HL-60 (cell line): ENCODE measurements around the gene FOSB.

Experiments
- DNase-seq, 2 experiments: peaks; one replicate each; pipeline ENCODE4 v3.0.0-alpha.2; 2010 to 2020; ENCODE audit warnings: low read depth in 1 of 2, low spot score in 1 of 2
- H3K27ac ChIP-seq: fragments of 250-450 bp; sonication (Bioruptor Pico); replicated peaks from 2 replicates; pipeline ENCODE4 v1.5.1; 2020; ENCODE audit warnings: mild to moderate bottlenecking, moderate library complexity
- H3K27me3 ChIP-seq: fragments of 250-450 bp; sonication (Bioruptor Pico); 2 replicates; pipeline ENCODE4 v1.5.1; 2021; ENCODE audit warnings: mild to moderate bottlenecking, moderate library complexity; ENCODE audit not compliant: insufficient read depth, poor library complexity, severe bottlenecking
- H3K4me3 ChIP-seq: replicated peaks from 2 replicates; pipeline ENCODE4 v1.5.1; 2011; ENCODE audit warnings: mild to moderate bottlenecking, control low read depth, low read length; ENCODE audit not compliant: insufficient read depth
- GABPA ChIP-seq: IDR thresholded peaks from 2 replicates; pipeline ENCODE4 v1.6.1; 2012; ENCODE audit warnings: low read depth
- POLR2AphosphoS5 ChIP-seq: IDR thresholded peaks from 2 replicates; pipeline ENCODE4 v1.6.1; 2012; ENCODE audit warnings: low read depth
- SPI1 ChIP-seq: IDR thresholded peaks from 2 replicates; pipeline ENCODE4 v1.6.1; 2012; ENCODE audit warnings: low read depth, mild to moderate bottlenecking, borderline replicate concordance
- TF ChIP-seq, protein P1 (sequence below): IDR thresholded peaks from one replicate; pipeline ENCODE4 v1.5.1; 2011; ENCODE audit warnings: low read length, control low read depth, inconsistent platforms; ENCODE audit not compliant: insufficient read depth
- TF ChIP-seq, protein P2 (sequence below): IDR thresholded peaks from 2 replicates; pipeline ENCODE4 v1.6.1; 2012; ENCODE audit warnings: low read depth; ENCODE audit not compliant: insufficient replicate concordance

Gene FOSB

DNA sequence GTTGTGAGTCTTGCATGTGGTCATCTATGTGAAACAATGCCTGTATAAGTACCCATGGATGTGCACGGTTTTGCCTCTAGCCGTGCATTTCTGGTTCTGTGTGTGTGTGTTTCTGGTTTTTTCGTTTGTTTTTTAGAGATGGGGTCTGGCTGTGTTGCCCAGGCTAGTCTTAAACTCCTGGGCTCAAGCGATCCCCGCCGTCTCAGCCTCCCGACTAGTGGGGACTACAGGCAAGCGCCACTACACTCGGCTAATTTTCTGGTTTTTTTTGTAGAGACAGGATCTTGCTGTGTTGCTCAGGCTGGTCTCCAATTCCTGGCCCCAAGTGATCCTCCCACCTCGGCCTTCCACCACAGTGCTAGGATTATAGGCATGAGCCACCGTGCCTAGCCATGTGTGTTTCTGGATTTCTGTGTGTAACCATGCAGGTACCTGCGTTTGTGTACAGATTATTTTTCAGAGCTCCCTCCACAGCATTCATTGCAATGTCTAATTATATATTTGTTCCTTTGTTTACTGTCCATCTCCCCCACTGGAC, 15.9 kb upstream of the FOSB start:
- DNase-seq, result no peak
- no peak overlapping the region for H3K4me3 ChIP-seq
- no peak for TF ChIP-seq POLR2AphosphoS5
- no peak for TF ChIP-seq GABPA
- TF ChIP-seq, protein P1, sequence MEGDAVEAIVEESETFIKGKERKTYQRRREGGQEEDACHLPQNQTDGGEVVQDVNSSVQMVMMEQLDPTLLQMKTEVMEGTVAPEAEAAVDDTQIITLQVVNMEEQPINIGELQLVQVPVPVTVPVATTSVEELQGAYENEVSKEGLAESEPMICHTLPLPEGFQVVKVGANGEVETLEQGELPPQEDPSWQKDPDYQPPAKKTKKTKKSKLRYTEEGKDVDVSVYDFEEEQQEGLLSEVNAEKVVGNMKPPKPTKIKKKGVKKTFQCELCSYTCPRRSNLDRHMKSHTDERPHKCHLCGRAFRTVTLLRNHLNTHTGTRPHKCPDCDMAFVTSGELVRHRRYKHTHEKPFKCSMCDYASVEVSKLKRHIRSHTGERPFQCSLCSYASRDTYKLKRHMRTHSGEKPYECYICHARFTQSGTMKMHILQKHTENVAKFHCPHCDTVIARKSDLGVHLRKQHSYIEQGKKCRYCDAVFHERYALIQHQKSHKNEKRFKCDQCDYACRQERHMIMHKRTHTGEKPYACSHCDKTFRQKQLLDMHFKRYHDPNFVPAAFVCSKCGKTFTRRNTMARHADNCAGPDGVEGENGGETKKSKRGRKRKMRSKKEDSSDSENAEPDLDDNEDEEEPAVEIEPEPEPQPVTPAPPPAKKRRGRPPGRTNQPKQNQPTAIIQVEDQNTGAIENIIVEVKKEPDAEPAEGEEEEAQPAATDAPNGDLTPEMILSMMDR, result no peak
- TF ChIP-seq, protein P2, sequence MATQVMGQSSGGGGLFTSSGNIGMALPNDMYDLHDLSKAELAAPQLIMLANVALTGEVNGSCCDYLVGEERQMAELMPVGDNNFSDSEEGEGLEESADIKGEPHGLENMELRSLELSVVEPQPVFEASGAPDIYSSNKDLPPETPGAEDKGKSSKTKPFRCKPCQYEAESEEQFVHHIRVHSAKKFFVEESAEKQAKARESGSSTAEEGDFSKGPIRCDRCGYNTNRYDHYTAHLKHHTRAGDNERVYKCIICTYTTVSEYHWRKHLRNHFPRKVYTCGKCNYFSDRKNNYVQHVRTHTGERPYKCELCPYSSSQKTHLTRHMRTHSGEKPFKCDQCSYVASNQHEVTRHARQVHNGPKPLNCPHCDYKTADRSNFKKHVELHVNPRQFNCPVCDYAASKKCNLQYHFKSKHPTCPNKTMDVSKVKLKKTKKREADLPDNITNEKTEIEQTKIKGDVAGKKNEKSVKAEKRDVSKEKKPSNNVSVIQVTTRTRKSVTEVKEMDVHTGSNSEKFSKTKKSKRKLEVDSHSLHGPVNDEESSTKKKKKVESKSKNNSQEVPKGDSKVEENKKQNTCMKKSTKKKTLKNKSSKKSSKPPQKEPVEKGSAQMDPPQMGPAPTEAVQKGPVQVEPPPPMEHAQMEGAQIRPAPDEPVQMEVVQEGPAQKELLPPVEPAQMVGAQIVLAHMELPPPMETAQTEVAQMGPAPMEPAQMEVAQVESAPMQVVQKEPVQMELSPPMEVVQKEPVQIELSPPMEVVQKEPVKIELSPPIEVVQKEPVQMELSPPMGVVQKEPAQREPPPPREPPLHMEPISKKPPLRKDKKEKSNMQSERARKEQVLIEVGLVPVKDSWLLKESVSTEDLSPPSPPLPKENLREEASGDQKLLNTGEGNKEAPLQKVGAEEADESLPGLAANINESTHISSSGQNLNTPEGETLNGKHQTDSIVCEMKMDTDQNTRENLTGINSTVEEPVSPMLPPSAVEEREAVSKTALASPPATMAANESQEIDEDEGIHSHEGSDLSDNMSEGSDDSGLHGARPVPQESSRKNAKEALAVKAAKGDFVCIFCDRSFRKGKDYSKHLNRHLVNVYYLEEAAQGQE, result no peak
- TF ChIP-seq SPI1, result no peak
- H3K27me3 ChIP-seq, result no peaks in the 10 kb centered on the region
- H3K27ac ChIP-seq, result no peak overlapping the region

DNA sequence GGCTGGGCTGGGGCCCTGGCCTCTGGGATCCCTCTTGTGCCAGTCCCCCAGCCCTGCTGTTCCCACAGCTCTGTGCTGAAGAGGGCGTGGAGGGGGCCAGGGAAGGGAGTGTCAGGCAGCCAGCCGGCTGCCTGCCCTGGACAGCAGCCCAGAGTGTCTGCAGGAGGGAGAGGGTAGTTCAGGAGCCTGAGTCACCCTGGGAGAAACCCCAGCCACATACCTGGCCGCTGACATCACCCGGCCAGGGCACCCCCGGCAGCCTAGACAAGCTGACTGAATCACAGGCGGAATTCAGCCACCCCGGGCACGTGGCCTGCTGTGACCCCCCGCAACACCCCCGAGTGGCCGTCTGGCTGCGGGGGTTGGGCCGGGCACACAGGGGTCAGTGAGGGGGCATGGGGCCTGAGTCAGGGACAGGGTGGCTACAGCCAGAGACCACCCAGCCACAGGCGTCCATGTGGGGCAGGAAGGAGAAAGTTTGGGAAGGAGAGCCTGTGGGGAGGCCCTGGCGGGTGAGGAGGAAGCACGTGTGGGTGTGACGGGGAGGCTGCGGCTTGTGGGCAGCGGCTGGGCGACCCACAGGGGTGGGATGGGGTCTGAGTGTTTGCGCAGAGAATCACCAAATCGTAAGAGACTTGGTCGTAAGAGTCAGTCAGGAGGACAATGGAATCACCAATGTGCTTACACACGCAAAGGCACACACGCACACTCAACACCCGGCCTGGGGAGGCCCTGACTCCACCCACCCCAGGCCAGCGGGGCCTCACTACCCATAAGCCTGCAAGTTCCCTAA, 11.9 kb upstream of the FOSB start:
- peak overlapping the region; percentile 92 for H3K27ac ChIP-seq
- H3K27me3 ChIP-seq, result no peaks in the 10 kb centered on the region
- peak; percentile 91 to 96 for DNase-seq
- TF ChIP-seq, protein P2, result no peak
- TF ChIP-seq GABPA, result no peak
- TF ChIP-seq, protein P1, result no peak
- no peak for TF ChIP-seq SPI1
- TF ChIP-seq POLR2AphosphoS5, result peak; percentile 71
- H3K4me3 ChIP-seq, result no peak overlapping the region

DNA sequence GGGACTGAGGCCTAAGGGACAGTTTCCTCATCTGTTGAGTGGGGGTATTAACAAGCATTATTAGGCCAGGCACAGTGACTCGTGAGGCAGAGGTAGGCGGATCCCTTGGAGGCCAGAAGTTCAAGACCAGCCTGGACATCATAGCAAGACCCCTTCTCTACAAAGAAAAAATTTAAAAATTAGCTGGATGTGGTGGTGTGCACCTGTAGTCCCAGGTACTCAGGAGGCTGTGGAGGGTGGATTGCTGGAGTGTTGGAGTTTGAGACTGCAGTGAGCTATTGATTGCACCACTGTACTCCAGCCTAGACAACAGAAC, 11.3 kb upstream of the FOSB start:
- peak overlapping the region; percentile 92 for H3K27ac ChIP-seq

More for the DNA sequence above, 11.3 kb upstream of the FOSB start:
- no peak for DNase-seq
- H3K27me3 ChIP-seq, result no peaks in the 10 kb centered on the region
- no peak overlapping the region for H3K4me3 ChIP-seq
- TF ChIP-seq POLR2AphosphoS5 (no peak), SPI1 (no peak)
- TF ChIP-seq, protein P1, result no peak
